Subcutaneous adipose tissue (tissue), 4 donors: Measurements from ENCODE around the gene LUC7L3. TPM values are rescaled to one million over a fixed set of nuclear protein-coding genes. Genes with fewer than 3 reads are reported as not detected.

Experiments used
- CTCF ChIP-seq: fragments of 450-650 bp; IDR thresholded peaks from one replicate; pipeline ENCODE4 v1.5.1; 2016; ENCODE audit warnings: low read depth, mild to moderate bottlenecking, control low read depth, antibody characterized with exemption, moderate library complexity
- total RNA-seq, 4 donors: library from RNA; depleted of rRNA; stranded (reverse); fragments of >200 nt; gene quantifications; one replicate each; pipeline ENCODE4 v1.1.0, GENCODE V29; 2016

Gene LUC7L3
- total RNA-seq, 4 donors from 2014 or later, result 79.9 to 101 (median 82.2) TPM

- no peak for TF ChIP-seq CTCF
Measured at GRCh38 chr17:50692448-50693035, 26.9 kb upstream of the LUC7L3 start.

- no peak for TF ChIP-seq CTCF
Measured at GRCh38 chr17:50693036-50693682, 26.2 kb upstream of the LUC7L3 start.

DNA sequence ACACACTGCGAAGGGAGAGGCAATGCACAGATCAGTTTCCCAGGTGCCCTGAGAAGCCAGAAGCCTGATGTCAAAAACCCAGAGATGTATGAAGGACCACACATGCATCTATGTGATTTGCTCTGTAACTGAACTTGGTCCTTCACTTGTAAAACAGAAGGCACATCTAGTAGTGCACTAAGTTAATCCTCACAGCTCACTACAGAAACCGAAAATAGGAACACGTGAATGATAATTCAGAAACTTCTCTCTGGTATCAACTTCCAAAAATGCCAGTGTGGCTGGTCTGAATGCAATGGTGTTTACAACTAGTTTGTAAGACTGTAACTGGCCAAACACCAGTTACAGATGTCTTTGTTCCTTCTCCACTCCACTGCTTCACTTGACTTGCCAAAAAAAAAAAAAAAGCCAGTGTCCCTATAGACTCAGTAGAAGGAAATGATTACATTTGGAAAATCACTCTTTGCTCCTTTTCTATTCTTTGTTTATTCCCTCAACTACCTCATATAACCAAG, 23.0 kb upstream of the LUC7L3 start:
- no peak for TF ChIP-seq CTCF

DNA sequence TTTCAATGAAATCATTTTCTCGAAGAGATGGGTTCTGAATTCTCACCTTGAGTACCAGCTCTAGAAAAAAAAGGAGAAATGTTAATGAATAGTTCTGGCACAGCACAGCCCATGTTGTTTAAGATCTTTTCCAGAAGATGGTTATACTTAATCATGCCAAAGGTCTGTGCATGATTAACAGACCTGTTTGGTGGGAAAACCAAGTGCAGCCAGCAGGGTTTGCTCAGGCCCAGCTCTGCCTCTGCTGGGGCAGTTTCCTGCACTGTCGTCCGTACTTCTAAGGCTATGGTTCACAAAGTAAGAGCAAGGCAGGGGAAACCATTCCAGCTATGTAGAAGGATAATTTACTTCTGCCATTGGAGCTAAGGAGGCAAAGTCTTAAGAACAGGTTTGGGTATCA, 22.3 kb upstream of the LUC7L3 start:
- TF ChIP-seq CTCF, result no peak

GRCh38 chr17:50697663-50698272, 21.6 kb upstream of the LUC7L3 start:
- no peak for TF ChIP-seq CTCF

- TF ChIP-seq CTCF, result no peak
Measured at GRCh38 chr17:50699410-50699809, 20.0 kb upstream of the LUC7L3 start.

DNA sequence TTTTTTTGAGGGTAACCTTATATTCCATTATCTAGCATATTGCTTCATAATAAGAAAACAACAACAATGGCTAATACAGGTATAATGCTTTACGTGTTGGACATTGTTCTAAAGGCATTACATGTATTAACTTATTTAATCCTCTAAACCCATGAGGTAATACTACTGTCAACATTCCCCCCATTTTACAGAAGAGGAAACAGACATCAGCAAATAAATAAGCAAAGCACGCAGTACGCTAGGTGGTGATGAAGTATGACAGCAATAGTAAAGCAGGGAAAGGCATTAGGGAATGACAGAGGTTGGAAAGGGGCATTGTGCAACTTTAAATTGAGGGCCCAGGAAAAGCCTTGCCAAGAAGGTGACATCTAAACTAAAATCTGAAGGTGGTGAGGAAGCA, 16.2 kb upstream of the LUC7L3 start:
- TF ChIP-seq CTCF, result no peak
